ENCODE data around the gene PHEX. TPM values are rescaled to one million over a fixed set of nuclear protein-coding genes. Genes with fewer than 3 reads are reported as not detected.

Gene PHEX
- total RNA-seq, 4 donors from 2014 or later = 0.14 to 0.20 TPM; not detected in 2

DNA sequence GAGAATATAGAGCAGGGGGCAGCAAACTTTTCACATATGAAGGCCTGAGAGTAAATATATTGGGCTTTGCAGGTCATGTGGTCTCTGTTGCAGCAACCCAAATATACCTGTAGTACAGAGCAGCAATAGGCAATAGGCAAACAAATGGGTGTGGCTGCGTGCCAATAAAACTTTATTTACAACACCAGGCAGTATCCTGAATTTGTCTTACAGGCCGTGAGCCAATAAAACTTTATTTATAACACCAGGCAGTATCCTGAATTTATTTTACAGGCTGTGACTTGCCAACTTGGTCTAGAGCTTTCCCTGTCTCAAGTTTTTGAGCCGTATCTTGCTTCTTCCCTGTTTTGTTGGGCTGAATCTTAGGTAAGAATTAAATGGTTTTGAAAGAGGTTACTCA, 118.2 kb downstream of the PHEX start:
- 26% methylated on average over 3 of the region's 3 CpGs; no CpG with 5 or more reads in 1 of the 2 donors for WGBS, 2 donors (ENCODE audit: low coverage in 1 of 2)
- H3K27me3 ChIP-seq = no peaks in the 10 kb centered on the region
- no peaks in the 10 kb centered on the region for H3K9me3 ChIP-seq
- no peak overlapping the region for H3K27ac ChIP-seq
- H3K4me1 ChIP-seq = no peaks in the 10 kb centered on the region
- intact Hi-C loops (cut with DNase I; ENCODE audit: low total_unique reads) = no loop called here
- in situ Hi-C loops (cut with MboI; ENCODE audit: low pct_ligation_motif_present in 1 of 4, low pct_unique_long_range_greater_than_20kb in 1 of 4, low sequenced_read_pairs in 3 of 4) = loop anchor here in 1 of 4 donors (25.0 kb wide), 1 partner anchor 587 kb away; no protein-coding TSS in a partner anchor
- H3K4me3 ChIP-seq = no peak overlapping the region
- TF ChIP-seq EP300 (IDR thresholded peaks at IDR 0.05; ENCODE audit: low read depth) (no peak), POLR2AphosphoS5 (IDR thresholded peaks at IDR 0.05) (no peak), POLR2A (IDR thresholded peaks at IDR 0.05) (no peak)
- TF ChIP-seq, protein P1, sequence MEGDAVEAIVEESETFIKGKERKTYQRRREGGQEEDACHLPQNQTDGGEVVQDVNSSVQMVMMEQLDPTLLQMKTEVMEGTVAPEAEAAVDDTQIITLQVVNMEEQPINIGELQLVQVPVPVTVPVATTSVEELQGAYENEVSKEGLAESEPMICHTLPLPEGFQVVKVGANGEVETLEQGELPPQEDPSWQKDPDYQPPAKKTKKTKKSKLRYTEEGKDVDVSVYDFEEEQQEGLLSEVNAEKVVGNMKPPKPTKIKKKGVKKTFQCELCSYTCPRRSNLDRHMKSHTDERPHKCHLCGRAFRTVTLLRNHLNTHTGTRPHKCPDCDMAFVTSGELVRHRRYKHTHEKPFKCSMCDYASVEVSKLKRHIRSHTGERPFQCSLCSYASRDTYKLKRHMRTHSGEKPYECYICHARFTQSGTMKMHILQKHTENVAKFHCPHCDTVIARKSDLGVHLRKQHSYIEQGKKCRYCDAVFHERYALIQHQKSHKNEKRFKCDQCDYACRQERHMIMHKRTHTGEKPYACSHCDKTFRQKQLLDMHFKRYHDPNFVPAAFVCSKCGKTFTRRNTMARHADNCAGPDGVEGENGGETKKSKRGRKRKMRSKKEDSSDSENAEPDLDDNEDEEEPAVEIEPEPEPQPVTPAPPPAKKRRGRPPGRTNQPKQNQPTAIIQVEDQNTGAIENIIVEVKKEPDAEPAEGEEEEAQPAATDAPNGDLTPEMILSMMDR (IDR thresholded peaks at IDR 0.05) = no peak
- no peaks in the 10 kb centered on the region for H3K36me3 ChIP-seq
- DNase-seq = no peak

DNA sequence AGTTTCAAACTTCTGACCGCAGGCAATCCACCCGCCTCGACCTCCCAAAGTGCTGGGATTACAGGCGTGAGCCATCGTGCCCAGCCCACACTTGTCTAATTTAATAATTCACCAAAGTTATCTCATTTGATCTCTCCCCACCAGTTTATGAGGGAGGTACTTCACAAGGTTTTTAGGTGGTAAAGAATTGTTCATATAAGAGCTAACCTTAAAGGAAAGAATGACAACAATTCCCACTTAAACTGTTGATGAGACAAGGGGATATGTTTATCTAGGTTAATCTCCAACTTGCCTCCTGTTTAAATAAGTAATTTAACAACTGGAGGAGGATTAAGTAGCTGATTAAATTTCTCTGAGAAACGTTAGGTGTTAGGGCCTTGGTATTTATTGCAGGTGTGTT, 123.0 kb downstream of the PHEX start:
- H3K27ac ChIP-seq = no peak overlapping the region
- no peak for DNase-seq
- TF ChIP-seq POLR2A (IDR thresholded peaks at IDR 0.05) = no peak
- TF ChIP-seq, protein P1 (IDR thresholded peaks at IDR 0.05) = no peak
- no peak for TF ChIP-seq POLR2AphosphoS5 (IDR thresholded peaks at IDR 0.05)
- TF ChIP-seq EP300 (IDR thresholded peaks at IDR 0.05; ENCODE audit: low read depth) = no peak
- 75 to 80% methylated on average over 2 to 6 of the region's 6 CpGs for WGBS, 2 donors (ENCODE audit: low coverage in 1 of 2)
- no peak overlapping the region for H3K4me3 ChIP-seq
- no peaks in the 10 kb centered on the region for H3K36me3 ChIP-seq
- no peaks in the 10 kb centered on the region for H3K9me3 ChIP-seq
- in situ Hi-C loops (cut with MboI; ENCODE audit: low pct_ligation_motif_present in 1 of 4, low pct_unique_long_range_greater_than_20kb in 1 of 4, low sequenced_read_pairs in 3 of 4) = loop anchor here in 1 of 4 donors (25.0 kb wide), 1 partner anchor 582 kb away; no protein-coding TSS in a partner anchor
- intact Hi-C loops (cut with DNase I; ENCODE audit: low total_unique reads) = no loop called here
- H3K4me1 ChIP-seq = no peaks in the 10 kb centered on the region
- H3K27me3 ChIP-seq = no peaks in the 10 kb centered on the region

DNA sequence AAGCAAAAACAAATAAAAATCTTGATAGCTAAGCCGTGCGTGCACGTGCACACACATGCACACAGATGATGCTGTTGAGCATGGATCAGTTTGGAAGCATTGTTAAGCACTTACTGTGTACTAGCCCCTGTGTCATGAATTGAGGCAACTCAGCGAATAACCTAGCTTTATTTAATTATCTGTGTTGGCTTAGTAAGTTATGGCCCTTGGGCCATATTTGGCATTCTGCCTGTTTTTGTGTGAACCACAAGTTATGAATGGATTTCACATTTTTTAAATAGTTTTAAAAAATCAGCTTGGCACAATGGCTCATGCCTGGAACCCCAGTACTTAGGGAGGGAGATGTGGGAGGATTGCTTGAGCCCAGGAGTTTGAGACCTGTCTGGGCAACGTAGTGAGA, 126.9 kb downstream of the PHEX start:
- no peaks in the 10 kb centered on the region for H3K36me3 ChIP-seq
- intact Hi-C loops (cut with DNase I; ENCODE audit: low total_unique reads) = no loop called here
- TF ChIP-seq POLR2AphosphoS5 (IDR thresholded peaks at IDR 0.05) = no peak
- TF ChIP-seq, protein P1 (IDR thresholded peaks at IDR 0.05) = no peak
- TF ChIP-seq POLR2A (IDR thresholded peaks at IDR 0.05) = no peak
- no peak for TF ChIP-seq EP300 (IDR thresholded peaks at IDR 0.05; ENCODE audit: low read depth)
- H3K27ac ChIP-seq = no peak overlapping the region
- in situ Hi-C loops (cut with MboI; ENCODE audit: low pct_ligation_motif_present in 1 of 4, low pct_unique_long_range_greater_than_20kb in 1 of 4, low sequenced_read_pairs in 3 of 4) = loop anchor here in 1 of 4 donors (25.0 kb wide), 1 partner anchor 578 kb away; no protein-coding TSS in a partner anchor
- no peaks in the 10 kb centered on the region for H3K27me3 ChIP-seq
- H3K4me1 ChIP-seq = no peaks in the 10 kb centered on the region
- WGBS, 2 donors (ENCODE audit: low coverage in 1 of 2) = 82 to 83% methylated on average over 1 to 5 of the region's 5 CpGs
- H3K4me3 ChIP-seq = no peak overlapping the region
- no peaks in the 10 kb centered on the region for H3K9me3 ChIP-seq
- no peak for DNase-seq

DNA sequence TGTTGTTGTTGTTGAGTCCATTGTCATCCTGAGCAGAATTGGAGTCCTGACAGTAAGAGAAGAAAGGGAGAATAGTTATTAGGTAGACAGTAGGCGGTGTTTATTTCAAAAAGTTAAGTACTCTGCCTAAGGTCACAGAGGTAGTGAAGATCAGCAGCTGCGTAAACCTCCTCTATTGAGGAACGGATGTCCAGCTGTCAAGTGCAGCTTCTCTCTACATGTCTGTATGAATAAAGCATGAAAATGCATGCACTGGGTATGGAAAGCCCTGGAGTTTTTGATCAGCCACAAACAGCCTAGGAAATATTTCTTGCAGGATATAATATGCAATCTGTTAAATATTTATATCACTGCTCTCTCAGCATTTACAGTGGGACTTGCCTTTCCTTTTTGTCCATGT, 131.2 kb downstream of the PHEX start:
- Histone ChIP-seq H3K4me3 (no peak overlapping the region), H3K4me1 (no peaks in the 10 kb centered on the region), H3K27ac (no peak overlapping the region), H3K36me3 (no peaks in the 10 kb centered on the region), H3K27me3 (no peaks in the 10 kb centered on the region), H3K9me3 (no peaks in the 10 kb centered on the region)
- WGBS, 2 donors (ENCODE audit: low coverage in 1 of 2) = 78 to 81% methylated on average over 3 of the region's 3 CpGs
- no peak for DNase-seq
- in situ Hi-C loops (cut with MboI; ENCODE audit: low pct_ligation_motif_present in 1 of 4, low pct_unique_long_range_greater_than_20kb in 1 of 4, low sequenced_read_pairs in 3 of 4) = loop anchor here in 1 of 4 donors (25.0 kb wide), 1 partner anchor 574 kb away; no protein-coding TSS in a partner anchor
- intact Hi-C loops (cut with DNase I; ENCODE audit: low total_unique reads) = no loop called here
- TF ChIP-seq, protein P1 (IDR thresholded peaks at IDR 0.05) = no peak
- no peak for TF ChIP-seq POLR2A (IDR thresholded peaks at IDR 0.05)
- no peak for TF ChIP-seq EP300 (IDR thresholded peaks at IDR 0.05; ENCODE audit: low read depth)
- TF ChIP-seq POLR2AphosphoS5 (IDR thresholded peaks at IDR 0.05) = no peak
